Stomach (tissue), 4 donors: ENCODE data around the gene ABCD2.

Experiments used
- CTCF ChIP-seq, 7 experiments: fragments of 450-650 bp in 4 of 7; fragments of 200-600 bp in 3 of 7; sonication (generic) in 3 of 7; IDR thresholded peaks; one replicate each; pipeline ENCODE4 v1.5.1; 2016 to 2019; ENCODE audit warnings: antibody characterized with exemption in 7 of 7, control low read depth in 2 of 7, mild to moderate bottlenecking in 1 of 7
- POLR2AphosphoS5 ChIP-seq, 3 donors: sonication (generic); formaldehyde crosslinking; IDR thresholded peaks; one replicate each; pipeline ENCODE4 v1.6.1; 2016; ENCODE audit warnings: antibody characterized with exemption in 3 of 3

GRCh38 chr12:39620659-39621658 lies 1.4 kb upstream of the ABCD2 start:
- no peak for TF ChIP-seq CTCF (IDR thresholded peaks at IDR 0.05)
- TF ChIP-seq POLR2AphosphoS5 (IDR thresholded peaks at IDR 0.05): no peak
